Upper lobe of right lung (tissue), 1 donor: Measurements from ENCODE around the gene SMIM35. TPM values are rescaled to one million over a fixed set of nuclear protein-coding genes. Genes with fewer than 3 reads are reported as not detected.

Experiments
- ATAC-seq: fragments of 200-7000 bp; cut with Tn5 transposase; one replicate; pipeline ENCODE4 v1.9.1; 2020; ENCODE audit warnings: mild to moderate bottlenecking, moderate library complexity
- DNase-seq: peaks from one replicate; pipeline ENCODE4 v3.0.0-alpha.2; 2020
- H3K27ac ChIP-seq: fragments of 200-600 bp; one replicate; pipeline ENCODE4 v1.8.0; 2022
- H3K27me3 ChIP-seq: fragments of 200-600 bp; one replicate; pipeline ENCODE4 v1.8.0; 2022; ENCODE audit warnings: mild to moderate bottlenecking
- H3K36me3 ChIP-seq: fragments of 200-600 bp; one replicate; pipeline ENCODE4 v1.8.0; 2022
- H3K4me1 ChIP-seq: fragments of 200-600 bp; one replicate; pipeline ENCODE4 v1.8.0; 2022
- H3K4me3 ChIP-seq: fragments of 200-600 bp; one replicate; pipeline ENCODE4 v1.8.0; 2022; ENCODE audit warnings: mild to moderate bottlenecking
- H3K9me3 ChIP-seq: fragments of 200-600 bp; one replicate; pipeline ENCODE4 v1.8.0; 2022
- CTCF ChIP-seq: fragments of 200-600 bp; IDR thresholded peaks from one replicate; pipeline ENCODE4 v1.8.0; 2022; ENCODE audit warnings: antibody characterized with exemption
- intact Hi-C: fragments of 100-400 bp; cut with DNase I; formaldehyde crosslinking; loops from one replicate; pipeline ENCODE4 v1.11.0; 2022
- total RNA-seq: library from RNA; stranded (reverse); fragmentation: NEBNext Ultra II Directional; extraction: Animal tissue kit (Norgen Biotek cat#: 25700); gene quantifications from one replicate; pipeline ENCODE4 v1.2.1, GENCODE V29; 2021
- donor health status: DM: no; HTN: yes; CAD: no; lungs with severe emphysema.

The SMIM35 gene
- total RNA-seq, 1 donor from 2014 or later: not detected

DNA sequence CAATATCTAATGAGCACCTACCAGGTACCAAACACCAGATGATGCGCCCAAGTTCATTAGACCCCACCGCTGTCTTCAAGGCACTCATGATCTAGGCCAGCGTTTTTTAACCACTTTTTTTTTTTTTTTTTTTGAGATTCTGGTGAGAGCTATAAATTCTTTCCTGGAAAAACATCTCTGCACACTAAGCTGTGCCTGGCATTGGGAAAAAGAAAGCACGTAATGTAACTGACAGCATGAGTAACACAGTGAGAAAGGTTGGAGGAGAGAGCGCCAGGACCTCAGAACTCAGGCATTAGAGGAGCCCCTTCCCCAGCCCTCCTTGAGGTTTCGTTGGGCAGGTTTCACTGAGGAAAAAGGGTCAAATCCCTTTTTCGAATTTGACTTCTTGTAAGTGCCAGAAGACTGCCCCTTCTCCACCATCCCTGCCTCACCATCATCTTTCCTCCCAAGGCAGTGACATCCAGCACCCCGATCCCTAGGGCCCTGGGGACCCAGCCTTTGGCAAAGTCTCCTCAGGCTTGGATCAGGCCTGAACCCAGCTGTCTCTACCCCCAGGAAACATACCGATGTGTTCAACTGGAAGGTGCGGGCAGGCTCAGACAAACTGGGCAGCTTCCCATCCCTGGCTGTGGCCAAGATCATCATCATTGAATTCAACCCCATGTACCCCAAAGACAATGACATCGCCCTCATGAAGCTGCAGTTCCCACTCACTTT lies 26.1 kb upstream of the SMIM35 start:
- intact Hi-C loops: no loop called here

GRCh38 chr11:118111744-118112035 lies 24.9 kb upstream of the SMIM35 start:
- Histone ChIP-seq H3K36me3 (no peaks in the 10 kb centered on the region), H3K4me1 (no peaks in the 10 kb centered on the region), H3K4me3 (no peak overlapping the region), H3K9me3 (no peaks in the 10 kb centered on the region), H3K27me3 (no peaks in the 10 kb centered on the region), H3K27ac (no peak overlapping the region)
- peak; percentile 39 for DNase-seq
- no peak for ATAC-seq
- intact Hi-C loops: no loop called here
- no peak for TF ChIP-seq CTCF

More for the DNA sequence above, 26.1 kb upstream of the SMIM35 start:
- no peak for TF ChIP-seq CTCF
- no peak overlapping the region for H3K27ac ChIP-seq
- no peak for ATAC-seq
- no peaks in the 10 kb centered on the region for H3K4me1 ChIP-seq
- no peak overlapping the region for H3K4me3 ChIP-seq
- H3K36me3 ChIP-seq: no peaks in the 10 kb centered on the region
- no peaks in the 10 kb centered on the region for H3K27me3 ChIP-seq
- DNase-seq: peak; percentile 30
- no peaks in the 10 kb centered on the region for H3K9me3 ChIP-seq

DNA sequence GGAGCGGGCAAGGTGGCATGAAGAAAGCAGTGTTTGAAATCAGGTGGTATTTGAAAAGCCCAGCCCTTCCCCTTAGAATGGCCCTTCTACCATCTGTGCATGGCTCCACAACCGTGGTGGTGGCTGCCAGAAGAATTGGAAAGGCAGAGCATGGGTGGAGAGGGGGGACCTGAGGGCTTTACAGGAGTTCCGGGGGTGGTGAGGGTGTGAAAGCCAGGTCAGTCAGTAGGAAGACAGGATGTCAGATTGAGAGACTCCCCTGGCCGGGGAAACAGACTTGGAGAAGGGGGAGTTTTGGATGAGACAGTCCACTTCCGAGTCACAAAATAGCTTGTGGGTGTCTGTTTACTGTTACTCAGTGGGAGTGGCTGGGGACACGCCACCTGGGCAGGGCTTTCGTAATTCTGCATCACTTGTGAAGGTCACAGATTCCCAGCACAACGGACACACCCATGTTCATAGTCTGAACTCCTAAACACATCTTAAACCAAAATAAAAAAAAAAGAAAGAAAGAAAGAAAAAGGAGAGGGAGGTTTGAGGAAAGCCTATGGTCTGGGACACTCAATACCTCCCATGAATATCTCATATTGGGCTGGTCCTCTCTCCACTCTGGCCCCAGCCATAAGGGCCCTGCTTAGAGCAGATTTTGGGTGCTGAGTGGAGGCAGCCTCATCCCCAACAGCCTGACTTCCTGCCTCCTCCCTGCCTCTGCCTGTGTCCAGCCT lies 24.4 kb upstream of the SMIM35 start:
- Histone ChIP-seq H3K27me3 (no peaks in the 10 kb centered on the region), H3K9me3 (no peaks in the 10 kb centered on the region), H3K36me3 (no peaks in the 10 kb centered on the region), H3K4me1 (no peaks in the 10 kb centered on the region), H3K4me3 (no peak overlapping the region), H3K27ac (no peak overlapping the region)
- ATAC-seq (no peak), DNase-seq (peak; percentile 33)
- TF ChIP-seq CTCF: no peak
- intact Hi-C loops: no loop called here

DNA sequence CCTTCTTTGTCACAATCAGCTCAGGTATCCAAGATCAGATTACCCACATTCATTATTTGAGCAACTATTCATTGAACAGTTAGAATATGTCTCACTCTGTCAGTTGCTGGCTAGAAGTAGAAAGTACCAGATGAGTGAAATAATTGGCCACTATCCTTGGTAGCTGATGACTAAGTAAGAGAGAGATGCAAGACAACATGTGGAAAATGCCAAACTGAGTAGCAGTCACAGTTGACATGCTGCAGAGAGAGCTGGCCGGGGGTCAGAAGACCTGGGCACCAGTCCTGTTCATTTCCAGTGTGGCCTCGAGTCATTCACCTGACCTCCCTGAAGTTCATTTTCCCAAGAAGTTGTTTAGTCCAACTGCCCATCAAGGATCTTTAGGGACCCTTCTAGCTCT lies 22.5 kb upstream of the SMIM35 start:
- no peak for ATAC-seq
- Histone ChIP-seq H3K4me3 (no peak overlapping the region), H3K27me3 (no peaks in the 10 kb centered on the region), H3K27ac (no peak overlapping the region), H3K9me3 (no peaks in the 10 kb centered on the region), H3K36me3 (no peaks in the 10 kb centered on the region), H3K4me1 (no peaks in the 10 kb centered on the region)
- intact Hi-C loops: no loop called here
- no peak for TF ChIP-seq CTCF
- DNase-seq: peak; percentile 28

DNA sequence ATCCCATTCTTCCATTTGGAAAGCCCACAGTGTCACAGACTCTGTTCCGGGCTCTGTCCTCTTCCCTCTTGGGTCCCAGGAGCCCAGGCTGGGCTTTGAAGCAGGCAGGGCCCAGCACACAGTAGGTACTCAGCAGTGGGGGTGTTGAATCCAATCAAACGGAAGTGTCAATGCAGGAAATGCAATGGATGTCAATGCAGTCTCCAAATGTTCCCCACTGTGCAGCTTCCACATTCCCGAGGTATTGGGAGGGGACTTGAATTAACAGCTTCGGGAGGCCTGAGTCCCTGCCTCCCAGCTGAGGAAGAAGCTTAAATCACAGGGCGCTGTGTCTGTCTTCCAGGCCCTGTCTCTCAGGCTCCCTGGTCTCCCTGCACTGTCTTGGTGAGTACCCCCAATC lies 21.8 kb upstream of the SMIM35 start:
- no peak overlapping the region for H3K27ac ChIP-seq
- no peaks in the 10 kb centered on the region for H3K4me1 ChIP-seq
- no peak for TF ChIP-seq CTCF
- no peaks in the 10 kb centered on the region for H3K27me3 ChIP-seq
- intact Hi-C loops: no loop called here
- H3K4me3 ChIP-seq: no peak overlapping the region
- no peak for DNase-seq
- no peaks in the 10 kb centered on the region for H3K9me3 ChIP-seq
- ATAC-seq: no peak
- no peaks in the 10 kb centered on the region for H3K36me3 ChIP-seq
